ENCODE results near the gene MCTP1.

Gene MCTP1

DNA sequence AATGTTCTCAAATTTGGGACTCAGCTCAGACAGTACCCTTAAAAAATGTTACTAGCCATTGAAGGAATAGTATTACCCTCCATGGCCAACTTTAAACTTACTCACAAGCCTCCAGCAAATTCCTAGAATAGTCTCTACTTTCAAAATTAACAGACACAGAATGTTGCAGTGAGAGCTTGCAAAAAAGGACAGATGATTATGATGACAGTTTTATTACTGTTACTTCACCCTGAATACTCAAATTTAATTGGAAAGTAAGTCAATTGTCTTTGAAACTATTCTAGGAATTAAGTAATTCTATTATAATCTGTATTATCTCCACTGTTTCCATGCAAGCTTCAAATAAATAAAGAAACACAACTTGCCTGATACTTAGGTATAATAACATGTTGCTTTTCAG lies 378.1 kb downstream of the MCTP1 start:
- TF ChIP-seq, protein P1, sequence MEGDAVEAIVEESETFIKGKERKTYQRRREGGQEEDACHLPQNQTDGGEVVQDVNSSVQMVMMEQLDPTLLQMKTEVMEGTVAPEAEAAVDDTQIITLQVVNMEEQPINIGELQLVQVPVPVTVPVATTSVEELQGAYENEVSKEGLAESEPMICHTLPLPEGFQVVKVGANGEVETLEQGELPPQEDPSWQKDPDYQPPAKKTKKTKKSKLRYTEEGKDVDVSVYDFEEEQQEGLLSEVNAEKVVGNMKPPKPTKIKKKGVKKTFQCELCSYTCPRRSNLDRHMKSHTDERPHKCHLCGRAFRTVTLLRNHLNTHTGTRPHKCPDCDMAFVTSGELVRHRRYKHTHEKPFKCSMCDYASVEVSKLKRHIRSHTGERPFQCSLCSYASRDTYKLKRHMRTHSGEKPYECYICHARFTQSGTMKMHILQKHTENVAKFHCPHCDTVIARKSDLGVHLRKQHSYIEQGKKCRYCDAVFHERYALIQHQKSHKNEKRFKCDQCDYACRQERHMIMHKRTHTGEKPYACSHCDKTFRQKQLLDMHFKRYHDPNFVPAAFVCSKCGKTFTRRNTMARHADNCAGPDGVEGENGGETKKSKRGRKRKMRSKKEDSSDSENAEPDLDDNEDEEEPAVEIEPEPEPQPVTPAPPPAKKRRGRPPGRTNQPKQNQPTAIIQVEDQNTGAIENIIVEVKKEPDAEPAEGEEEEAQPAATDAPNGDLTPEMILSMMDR (conservative IDR thresholded peaks at IDR 0.05; ENCODE audit: low read depth), result no peak
- DNase-seq (ENCODE audit: low spot score), result no peak
- POLR2A ChIA-PET (ENCODE audit: low non-redundant PET), result no interaction called here
- CTCF ChIA-PET, result interaction anchor here (0.6 kb wide), 1 partner anchor 122 kb away, joined by 4 read pairs; no protein-coding TSS in a partner anchor
- H3K27ac ChIP-seq, result no peak overlapping the region

DNA sequence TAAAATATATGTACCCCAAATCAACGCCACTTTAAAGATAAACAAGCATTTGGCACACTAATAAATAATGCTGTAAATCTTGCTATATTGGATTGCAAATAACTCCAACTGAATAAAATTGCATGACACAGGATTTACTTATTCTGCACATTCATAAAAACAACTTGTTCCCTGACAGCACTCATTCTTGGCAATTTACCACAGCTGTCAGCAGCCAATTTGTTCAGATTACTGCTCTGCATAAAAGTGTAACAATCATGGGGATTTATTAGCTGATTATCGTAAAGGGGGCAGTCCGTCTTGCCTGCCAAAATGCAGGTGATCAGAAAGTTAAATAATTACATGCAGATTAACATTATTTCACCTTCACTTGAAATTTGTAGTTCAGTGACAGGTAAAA lies 381.2 kb downstream of the MCTP1 start:
- ChIA-PET POLR2A (ENCODE audit: low non-redundant PET) (no interaction called here), CTCF (no interaction called here)
- no peak for DNase-seq (ENCODE audit: low spot score)
- H3K27ac ChIP-seq, result no peak overlapping the region
- TF ChIP-seq, protein P1 (conservative IDR thresholded peaks at IDR 0.05; ENCODE audit: low read depth), result no peak

DNA sequence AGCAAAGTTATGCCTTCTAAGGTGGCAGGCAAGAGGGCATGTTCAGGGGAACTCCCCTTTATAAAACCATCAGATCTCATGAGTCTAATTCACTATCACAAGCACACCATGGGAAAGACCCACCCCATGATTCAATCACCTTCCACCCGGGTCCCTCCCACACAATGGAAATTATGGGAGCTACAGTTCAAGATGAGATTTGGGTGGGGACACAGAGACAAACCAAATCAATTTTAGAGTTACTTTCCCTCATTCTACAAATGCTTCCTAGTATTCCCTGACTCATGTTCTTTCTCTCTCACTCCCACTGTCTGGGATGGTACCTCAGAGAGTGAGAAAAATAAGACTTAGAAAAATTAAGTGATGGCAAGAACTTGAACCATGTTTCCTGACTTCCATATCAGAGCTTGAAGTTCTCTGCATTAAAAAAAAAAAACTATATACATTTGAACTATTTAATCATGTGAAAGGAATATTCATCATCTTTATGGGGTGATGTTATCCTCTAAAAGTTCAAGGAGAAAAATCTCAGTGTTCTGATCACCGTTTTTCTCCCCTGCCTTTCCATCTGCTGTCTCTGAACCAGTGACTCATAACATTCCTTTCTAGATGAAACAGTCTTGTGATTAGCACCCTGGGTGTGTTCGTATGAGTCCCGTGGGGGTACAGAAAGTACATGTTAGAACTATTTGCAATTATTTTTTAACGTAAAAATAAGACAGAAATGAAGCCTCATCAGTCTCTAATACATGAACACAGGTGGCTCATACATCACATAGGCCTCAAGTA lies 383.5 kb downstream of the MCTP1 start:
- TF ChIP-seq, protein P1 (conservative IDR thresholded peaks at IDR 0.05; ENCODE audit: low read depth), result no peak
- DNase-seq (ENCODE audit: low spot score), result peak; percentile 86
- CTCF ChIA-PET, result interaction anchor here (1.0 kb wide), 1 partner anchor 997 kb away, joined by 4 read pairs; no protein-coding TSS in a partner anchor
- POLR2A ChIA-PET (ENCODE audit: low non-redundant PET), result no interaction called here
- H3K27ac ChIP-seq, result peak overlapping the region; percentile 52; the same call in 1 of the 2 replicates

DNA sequence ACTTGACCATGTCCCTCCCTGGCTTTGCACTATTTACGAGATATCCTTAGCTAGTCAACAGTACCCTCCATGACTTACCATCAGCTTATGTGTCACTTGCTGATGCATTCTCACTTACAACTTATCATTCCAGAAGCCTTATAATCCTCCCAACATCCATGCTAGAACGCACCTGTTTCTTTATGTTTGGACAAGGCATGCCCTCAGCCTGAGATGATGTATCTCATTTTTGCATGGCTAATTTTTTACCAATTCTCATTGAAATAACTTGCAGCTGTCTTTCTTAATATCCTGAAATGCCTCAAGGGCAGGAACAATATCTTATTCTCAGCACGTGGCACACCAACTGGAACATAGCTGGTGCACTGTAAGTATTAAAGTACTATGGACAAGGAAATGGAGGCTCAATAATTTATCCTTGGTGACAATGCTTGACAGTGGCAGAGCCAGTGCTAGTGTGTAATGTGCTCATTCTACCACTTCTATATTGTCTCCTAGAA lies 384.8 kb downstream of the MCTP1 start:
- no peak for DNase-seq (ENCODE audit: low spot score)
- ChIA-PET CTCF (interaction anchor here (1.0 to 1.1 kb wide), 2 partner anchors 8 to 10 kb away, joined by 3 read pairs; no protein-coding TSS in a partner anchor), POLR2A (ENCODE audit: low non-redundant PET) (no interaction called here)
- TF ChIP-seq, protein P1 (conservative IDR thresholded peaks at IDR 0.05; ENCODE audit: low read depth), result no peak
- H3K27ac ChIP-seq, result no peak overlapping the region

DNA sequence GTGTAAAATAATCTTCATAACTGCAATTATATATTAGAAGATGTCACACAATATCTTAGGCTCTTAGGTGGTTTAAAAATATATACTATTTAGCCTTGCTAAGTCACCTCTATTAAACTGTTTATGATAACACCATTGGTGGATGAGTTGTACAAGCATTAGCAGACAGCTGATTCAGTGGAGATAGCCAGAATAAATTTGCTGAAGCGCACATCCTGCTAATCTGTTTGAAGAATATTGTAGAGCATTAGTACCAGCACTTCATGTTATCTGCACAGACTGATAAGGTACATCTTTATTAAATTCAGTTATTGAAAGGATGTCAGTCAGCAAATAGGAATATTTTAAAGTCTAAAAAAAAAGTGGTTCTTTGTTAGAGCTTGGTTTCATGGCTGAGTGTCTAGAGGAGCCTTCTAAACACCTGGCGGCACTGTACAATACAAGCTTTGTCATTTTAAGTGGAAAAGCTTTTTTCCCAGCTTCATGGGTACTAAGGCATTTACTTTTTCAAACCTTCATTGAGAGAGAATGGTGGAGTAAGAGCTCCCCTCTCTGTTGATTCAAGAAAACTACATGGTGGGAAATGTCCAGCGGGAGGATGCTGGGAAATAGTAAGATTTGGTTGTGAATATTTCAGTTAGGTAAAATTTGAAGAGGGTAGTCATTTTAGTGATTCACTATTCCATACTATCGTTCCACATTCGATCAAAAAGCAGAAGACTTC lies 391.3 kb downstream of the MCTP1 start:
- TF ChIP-seq, protein P1 (conservative IDR thresholded peaks at IDR 0.05; ENCODE audit: low read depth), result no peak
- no peak overlapping the region for H3K27ac ChIP-seq
- DNase-seq (ENCODE audit: low spot score), result no peak
- CTCF ChIA-PET, result interaction anchor here (0.6 to 0.7 kb wide), 4 partner anchors 353 to 1706 kb away, joined by 3 to 5 read pairs (median 4); no protein-coding TSS in a partner anchor
- POLR2A ChIA-PET (ENCODE audit: low non-redundant PET), result no interaction called here

DNA sequence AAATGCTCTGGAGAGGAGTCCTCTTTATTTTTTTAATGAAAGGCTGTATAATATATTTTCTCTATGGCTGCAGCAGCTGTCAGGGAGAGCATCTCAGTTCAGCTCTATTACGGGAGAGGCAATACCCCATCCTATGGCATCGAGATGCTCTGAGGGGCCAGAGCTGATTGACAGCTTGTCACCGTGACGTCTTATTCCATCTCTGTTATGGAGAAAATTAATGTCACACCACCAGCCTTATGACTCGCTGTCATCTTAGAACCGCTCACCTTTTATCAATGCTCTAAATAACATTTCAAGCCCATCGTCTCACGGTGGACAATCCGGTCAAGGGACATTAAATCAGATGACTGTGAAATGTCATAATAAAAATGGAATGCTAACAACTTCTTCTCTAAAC lies 392.9 kb downstream of the MCTP1 start:
- CTCF ChIA-PET, result no interaction called here
- H3K27ac ChIP-seq, result no peak overlapping the region
- DNase-seq (ENCODE audit: low spot score), result no peak
- TF ChIP-seq, protein P1 (conservative IDR thresholded peaks at IDR 0.05; ENCODE audit: low read depth), result no peak
- POLR2A ChIA-PET (ENCODE audit: low non-redundant PET), result no interaction called here

Measured in RWPE1 (cell line).